Muscle of back (tissue), 11 donors: ENCODE measurements around the gene TAOK3. TPM values are rescaled to one million over a fixed set of nuclear protein-coding genes. Genes with fewer than 3 reads are reported as not detected.
"Not testable (repeated sequence)": the region's sequence is repeated elsewhere in the genome, so short reads cannot be mapped to it uniquely, and the experiment has no call there.

Experiments used
- DNase-seq, 3 donors: peaks; one replicate each; pipeline versions ENCODE4 v3.0.0 to v3.0.0-alpha.2; 2013
- polyA plus RNA-seq, 10 donors: library from polyadenylated mRNA; unstranded; fragments of 120-200 nt; gene quantifications; one replicate each; pipeline ENCODE4 v1.2.1, GENCODE V29; 2013; ENCODE audit not compliant: insufficient read length in 10 of 10

The TAOK3 gene
- polyA plus RNA-seq, 10 donors = 13.6 to 24.5 (median 19.7) TPM

GRCh38 chr12:118145113-118145797 is 227.5 kb downstream of the TAOK3 start:
- DNase-seq = no peak

DNA sequence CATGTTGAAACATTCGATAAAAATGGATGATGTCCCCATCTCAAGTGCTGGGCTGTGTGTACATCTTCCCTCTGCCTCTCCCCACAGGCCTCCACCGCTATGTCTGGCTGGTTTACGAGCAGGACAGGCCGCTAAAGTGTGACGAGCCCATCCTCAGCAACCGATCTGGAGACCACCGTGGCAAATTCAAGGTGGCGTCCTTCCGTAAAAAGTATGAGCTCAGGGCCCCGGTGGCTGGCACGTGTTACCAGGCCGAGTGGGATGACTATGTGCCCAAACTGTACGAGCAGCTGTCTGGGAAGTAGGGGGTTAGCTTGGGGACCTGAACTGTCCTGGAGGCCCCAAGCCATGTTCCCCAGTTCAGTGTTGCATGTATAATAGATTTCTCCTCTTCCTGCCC is 228.2 kb downstream of the TAOK3 start:
- DNase-seq = no peak

DNA sequence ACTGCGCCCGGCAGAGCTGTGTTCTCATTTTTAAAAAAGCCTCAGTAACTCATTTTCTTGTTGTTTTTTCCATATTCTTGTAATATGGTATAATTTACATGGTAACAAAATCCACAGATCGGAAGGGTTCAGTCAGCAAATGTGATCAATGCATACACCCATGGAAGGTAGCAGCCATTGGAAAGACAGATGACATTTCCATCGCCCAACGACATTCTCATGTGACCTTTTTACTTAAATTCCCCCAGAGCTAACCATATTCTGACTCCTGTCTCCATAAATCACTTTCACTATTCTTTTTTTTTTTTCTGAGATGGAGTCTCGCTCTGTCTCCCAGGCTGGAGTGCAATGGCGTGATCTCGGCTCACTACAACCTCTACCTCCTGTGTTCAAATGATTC is 231.9 kb downstream of the TAOK3 start:
- no peak for DNase-seq

DNA sequence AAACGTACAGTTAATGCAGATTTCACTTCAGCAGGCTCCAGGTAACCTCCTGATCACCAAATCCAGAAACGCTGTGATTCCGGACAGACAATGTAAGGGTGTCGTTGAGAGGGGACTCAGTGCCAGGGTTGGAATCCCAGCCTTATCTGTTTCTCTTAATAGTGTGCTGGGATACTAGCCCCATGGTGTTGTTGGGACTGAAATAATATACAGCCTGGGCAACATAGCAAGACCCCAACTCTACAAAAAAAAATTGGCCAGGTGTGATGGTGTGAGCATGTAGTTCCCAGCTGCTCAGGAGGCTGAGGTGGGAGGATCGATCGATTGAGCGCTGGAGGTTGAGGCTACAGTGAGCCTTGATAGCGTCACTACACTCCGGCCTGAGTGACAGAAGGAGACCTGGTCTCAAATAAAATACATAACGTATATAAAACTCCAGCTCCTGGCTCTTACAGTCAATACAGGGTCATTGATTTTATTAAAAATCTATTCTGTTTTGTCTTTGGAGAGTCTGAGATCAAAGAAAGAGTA is 235.5 kb downstream of the TAOK3 start:
- peak in 1 of 3 donors; percentile 17 for DNase-seq

DNA sequence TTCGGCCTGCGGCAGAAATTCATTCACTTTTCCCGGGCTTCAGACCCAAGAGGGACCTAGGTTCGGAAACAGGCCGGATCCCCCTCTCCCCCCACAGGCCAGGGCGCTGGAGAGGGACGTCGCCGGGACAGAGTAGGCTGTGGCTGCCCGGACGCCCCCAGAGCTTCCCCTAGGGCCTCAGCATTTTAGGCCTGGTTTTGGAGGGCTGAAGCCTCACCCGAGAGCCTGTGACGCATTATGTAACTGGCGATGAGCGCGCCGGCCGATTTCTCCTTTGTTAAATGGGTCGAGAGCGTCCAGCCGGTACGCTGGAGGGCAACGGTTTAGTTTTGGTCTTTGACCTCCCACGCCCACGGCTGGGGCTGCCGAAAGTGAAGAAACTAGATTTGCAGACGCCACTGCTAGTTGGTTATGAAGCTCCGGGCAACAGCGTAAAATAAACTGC is 236.1 kb downstream of the TAOK3 start:
- DNase-seq = peak; percentile 16 to 70 (median 31)

GRCh38 chr12:118135788-118136558 is 236.7 kb downstream of the TAOK3 start, which contains the start of gene PEBP1:
PEBP1 (plus strand) TSS chr12:118136124; CDS start chr12:118136210, 86 bp downstream.
- DNase-seq = peak; percentile 89 to 97 (median 94)

DNA sequence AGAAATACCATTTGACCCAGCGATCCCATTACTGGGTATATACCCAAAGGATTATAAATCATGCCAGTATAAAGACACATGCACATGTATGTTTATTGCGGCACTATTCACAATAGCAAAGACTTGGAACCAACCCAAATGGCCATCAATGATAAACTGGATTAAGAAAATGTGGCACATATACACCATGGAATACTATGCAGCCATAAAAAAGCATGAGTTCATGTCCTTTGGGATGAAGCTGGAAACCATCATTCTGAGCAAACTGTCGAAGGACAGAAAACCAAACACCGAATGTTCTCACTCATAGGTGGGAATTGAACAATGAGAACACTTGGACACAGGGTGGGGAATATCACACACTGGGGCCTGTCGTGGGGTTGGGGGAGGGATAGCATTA is 243.3 kb downstream of the TAOK3 start:
- not testable (repeated sequence) for DNase-seq

DNA sequence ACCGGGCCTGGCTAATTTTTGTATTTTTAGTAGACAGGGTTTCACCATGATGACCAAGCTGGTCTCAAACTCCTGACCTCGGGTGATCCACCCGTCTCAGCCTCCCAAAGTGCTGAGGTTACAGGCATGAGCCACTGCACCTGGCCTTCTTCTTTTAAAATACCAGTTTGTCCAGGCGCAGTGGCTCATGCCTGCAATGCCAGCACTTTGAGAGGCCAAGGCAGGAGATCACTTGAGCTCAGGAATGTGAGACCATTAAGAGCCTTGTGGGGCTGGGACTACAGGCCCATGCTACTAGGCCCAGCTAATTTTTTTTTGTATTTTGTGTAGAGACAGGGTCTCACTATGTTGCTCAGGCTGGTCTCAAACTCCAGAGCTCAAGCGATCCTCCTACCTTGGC is 244.8 kb downstream of the TAOK3 start:
- no peak for DNase-seq

DNA sequence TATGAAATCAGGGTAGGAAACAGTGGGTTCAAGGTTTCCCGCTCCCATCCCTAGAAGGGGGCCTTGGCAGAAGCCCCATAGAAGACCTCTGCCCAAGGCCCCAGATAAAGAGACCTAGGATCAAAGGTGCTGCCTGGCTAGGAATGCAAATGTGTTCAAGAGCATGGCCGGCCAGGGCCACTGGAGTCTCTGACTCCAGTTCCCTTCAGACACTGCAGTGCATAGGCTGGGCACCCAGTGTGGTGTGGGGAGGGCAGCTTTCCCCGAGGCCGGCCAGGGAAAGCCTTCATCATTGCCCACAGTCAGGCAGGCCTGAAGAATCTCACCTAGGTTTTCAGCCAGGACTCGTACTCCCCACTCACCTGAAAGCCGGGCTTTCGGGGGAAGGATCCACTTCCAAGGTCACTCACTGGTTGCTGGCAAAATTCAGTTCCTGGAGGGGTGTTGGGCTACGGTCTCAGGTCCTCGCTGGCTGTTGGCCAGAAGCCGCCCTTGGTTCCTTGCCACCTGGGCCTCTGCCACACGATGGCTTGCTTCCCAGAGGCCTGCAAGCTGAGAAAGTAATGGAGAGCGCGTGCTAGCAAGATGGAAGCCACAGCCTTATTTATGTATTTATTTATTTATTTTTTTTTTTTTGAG is 246.5 kb downstream of the TAOK3 start:
- DNase-seq = no peak

DNA sequence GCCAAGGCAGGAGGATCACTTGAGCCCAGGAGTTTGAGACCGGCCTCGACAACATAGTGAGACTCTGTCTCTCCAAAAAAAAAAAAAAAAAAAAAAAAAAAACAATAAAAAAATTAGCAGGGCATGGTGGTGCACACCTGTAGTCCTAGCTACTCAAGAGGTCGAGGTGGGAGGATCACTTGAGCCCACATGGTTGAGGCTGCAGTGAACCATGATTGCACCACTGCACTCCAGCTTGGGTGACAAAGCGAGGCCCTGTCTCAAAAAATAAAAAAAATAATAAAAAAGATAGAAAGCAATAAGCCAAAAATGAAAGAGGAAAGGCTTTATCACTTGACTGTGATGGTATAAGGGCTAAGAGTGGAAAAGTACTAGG is 247.0 kb downstream of the TAOK3 start:
- DNase-seq = no peak

GRCh38 chr12:118124333-118124874 is 248.3 kb downstream of the TAOK3 start:
- DNase-seq = no peak

- no peak for DNase-seq
These were observed 250.4 kb downstream of the TAOK3 start for GRCh38 chr12:118122264-118122663.

GRCh38 chr12:118120579-118121363 is 251.9 kb downstream of the TAOK3 start:
- peak; percentile 45 to 63 (median 55) for DNase-seq

- DNase-seq = no peak
These were observed 253.2 kb downstream of the TAOK3 start for GRCh38 chr12:118119449-118119879.

- no peak for DNase-seq
These were observed 263.6 kb downstream of the TAOK3 start for GRCh38 chr12:118109088-118109487.

- DNase-seq = no peak
These were observed 265.0 kb downstream of the TAOK3 start for GRCh38 chr12:118107694-118108093.

- DNase-seq = no peak
These were observed 265.7 kb downstream of the TAOK3 start for GRCh38 chr12:118107011-118107410.

DNA sequence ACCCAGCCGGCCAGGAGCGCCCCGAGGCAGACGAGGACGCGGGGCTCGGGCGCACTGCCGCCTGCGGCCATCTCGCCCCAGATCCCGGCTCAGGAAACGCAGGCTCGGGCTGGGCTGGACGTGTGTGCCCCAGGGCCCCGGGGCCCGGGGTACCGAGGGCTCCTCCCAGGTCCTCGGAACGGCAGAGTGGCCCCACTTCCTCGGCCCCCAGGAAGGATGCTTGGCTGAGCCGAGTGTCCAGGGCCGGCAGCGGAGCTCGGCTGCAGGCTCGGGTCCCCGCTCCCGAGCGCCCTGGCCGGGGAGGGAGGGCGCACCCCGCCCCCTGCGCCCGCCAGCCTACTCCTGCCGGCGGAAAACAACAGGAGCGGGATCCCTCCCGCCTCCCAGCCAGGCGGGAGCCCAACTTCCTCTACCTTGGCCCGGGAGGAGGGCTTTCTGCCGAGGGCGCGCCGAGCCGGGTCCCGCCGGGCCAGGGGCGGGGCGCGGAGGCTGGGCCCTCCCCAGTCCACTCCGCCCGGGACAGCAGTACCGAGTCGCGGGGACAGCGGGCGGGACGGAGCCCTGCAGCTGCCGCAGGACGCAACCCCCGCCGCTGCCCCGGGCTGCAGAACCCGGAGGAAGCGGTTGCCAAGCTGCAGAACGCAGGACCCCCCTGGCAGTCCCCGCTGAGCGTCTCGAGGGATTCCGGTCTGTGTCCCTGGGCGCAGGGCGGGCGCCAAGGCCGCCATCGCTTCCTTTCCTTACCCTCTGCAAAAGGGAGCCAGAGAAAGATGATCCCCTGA is 268.9 kb downstream of the TAOK3 start, which contains the start of gene VSIG10:
Gene VSIG10 (minus strand): TSS at position 411 of the 782 bp plus-strand sequence. CDS start 340 bp downstream, at position 71.
- DNase-seq = peak; percentile 45 to 82 (median 54)

DNA sequence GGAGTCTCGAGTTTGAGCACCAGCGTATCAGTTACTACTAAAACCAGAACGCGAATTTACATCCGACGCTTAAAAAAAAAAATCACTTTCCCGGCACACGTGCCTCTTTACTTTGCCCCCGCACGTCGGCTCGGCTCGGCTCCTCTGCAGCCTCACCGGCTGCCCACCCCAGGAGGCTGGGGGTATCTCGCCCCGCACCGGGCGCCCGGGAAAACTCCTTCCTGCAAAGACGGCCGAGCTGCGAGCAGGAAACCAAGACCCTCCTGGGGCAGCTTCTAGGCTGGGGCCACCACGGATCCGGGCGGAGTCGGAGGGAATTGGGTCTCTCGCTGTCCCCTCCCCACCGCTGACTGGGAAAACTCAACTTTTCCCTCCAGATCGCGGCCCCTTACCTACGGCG is 269.5 kb downstream of the TAOK3 start:
- peak in 2 of 3 donors; percentile 34 to 67 for DNase-seq

GRCh38 chr12:118102609-118103008 is 270.1 kb downstream of the TAOK3 start:
- DNase-seq = no peak
